Measurements from ENCODE around the gene PPP1R3E. TPM values are rescaled to one million over a fixed set of nuclear protein-coding genes. Genes with fewer than 3 reads are reported as not detected.

PPP1R3E gene
- total RNA-seq, 1 donor from 2014 or later, result 9.0 TPM

DNA sequence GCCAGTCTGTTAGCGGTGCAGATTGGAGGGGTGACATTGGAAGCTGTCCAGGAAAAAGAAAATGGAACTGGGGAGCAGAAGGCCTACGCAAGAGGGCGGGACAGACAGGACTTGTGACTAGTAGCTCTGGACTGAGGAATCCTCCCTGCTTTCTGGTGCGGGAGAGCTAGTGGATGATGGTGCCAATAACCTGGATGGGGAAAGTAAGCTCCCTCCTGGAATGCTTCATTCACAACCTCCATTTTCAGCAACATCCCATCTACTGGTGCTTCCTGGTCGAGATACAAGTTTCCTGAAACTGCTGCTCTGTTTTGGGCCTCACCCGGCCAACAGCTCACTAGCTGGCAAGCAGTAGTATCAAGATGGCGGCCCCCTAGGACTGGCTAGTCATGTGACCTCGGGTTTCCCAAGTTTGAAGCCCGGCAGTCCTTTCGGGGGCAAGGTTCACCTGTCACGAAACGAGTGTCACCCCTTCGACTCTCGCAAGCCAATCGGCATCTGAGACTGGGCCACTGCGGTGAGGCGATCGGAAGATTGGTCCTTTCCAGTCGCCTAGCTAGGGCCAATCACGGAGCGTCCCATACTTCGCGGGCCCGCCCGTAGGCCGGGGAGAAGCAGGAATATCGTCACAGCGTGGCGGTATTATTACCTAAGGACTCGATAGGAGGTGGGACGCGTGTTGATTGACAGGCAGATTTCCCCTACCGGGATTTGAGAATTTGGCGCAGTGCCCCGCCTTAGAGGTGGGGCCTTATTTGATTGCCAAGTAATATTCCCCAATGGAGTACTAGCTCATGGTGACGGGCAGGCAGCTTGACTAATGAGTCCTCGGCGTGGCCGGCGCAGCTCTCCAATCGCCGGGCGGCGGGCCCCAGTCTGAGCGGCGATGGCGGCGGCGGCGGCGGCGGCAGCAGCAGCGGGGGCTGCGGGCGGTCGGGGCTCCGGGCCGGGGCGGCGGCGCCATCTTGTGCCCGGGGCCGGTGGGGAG lies 18.2 kb upstream of the PPP1R3E start, which contains the start of gene PABPN1:
Gene PABPN1, plus strand, starts transcription at position 874 of the 988 bp plus-strand sequence. Its CDS starts 13 bp downstream, at position 887.
- intact Hi-C loops (cut with micrococcal nuclease), result no loop called here
- no peaks in the 10 kb centered on the region for H3K9me3 ChIP-seq (replicated peaks)

GRCh38 chr14:23319746-23320583 lies 17.3 kb upstream of the PPP1R3E start:
- Histone ChIP-seq H3K27me3 (ENCODE audit: low read depth) (no peaks in the 10 kb centered on the region), H3K4me3 (peak overlapping the region; percentile 97), H3K4me1 (peaks cover 36% of the 10 kb centered on the region), H3K36me3 (peaks cover 22% of the 10 kb centered on the region), H3K9me3 (replicated peaks) (no peaks in the 10 kb centered on the region), H3K27ac (replicated peaks) (peak overlapping the region; percentile 98)
- TF ChIP-seq, protein P1, sequence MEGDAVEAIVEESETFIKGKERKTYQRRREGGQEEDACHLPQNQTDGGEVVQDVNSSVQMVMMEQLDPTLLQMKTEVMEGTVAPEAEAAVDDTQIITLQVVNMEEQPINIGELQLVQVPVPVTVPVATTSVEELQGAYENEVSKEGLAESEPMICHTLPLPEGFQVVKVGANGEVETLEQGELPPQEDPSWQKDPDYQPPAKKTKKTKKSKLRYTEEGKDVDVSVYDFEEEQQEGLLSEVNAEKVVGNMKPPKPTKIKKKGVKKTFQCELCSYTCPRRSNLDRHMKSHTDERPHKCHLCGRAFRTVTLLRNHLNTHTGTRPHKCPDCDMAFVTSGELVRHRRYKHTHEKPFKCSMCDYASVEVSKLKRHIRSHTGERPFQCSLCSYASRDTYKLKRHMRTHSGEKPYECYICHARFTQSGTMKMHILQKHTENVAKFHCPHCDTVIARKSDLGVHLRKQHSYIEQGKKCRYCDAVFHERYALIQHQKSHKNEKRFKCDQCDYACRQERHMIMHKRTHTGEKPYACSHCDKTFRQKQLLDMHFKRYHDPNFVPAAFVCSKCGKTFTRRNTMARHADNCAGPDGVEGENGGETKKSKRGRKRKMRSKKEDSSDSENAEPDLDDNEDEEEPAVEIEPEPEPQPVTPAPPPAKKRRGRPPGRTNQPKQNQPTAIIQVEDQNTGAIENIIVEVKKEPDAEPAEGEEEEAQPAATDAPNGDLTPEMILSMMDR (IDR thresholded peaks at IDR 0.05; ENCODE audit: borderline replicate concordance), result no peak
- no peak for DNase-seq
- intact Hi-C loops (cut with micrococcal nuclease), result no loop called here

More for the DNA sequence above, 18.2 kb upstream of the PPP1R3E start, which contains the start of gene PABPN1:
- TF ChIP-seq, protein P1 (IDR thresholded peaks at IDR 0.05; ENCODE audit: borderline replicate concordance), result no peak
- H3K27ac ChIP-seq (replicated peaks), result peak within 1 kb of the TSS; percentile 98
- peaks cover 28% of the 10 kb centered on the region for H3K36me3 ChIP-seq
- H3K4me3 ChIP-seq, result peak within 1 kb of the TSS; percentile 97
- peak; percentile 98 for DNase-seq
- H3K27me3 ChIP-seq (ENCODE audit: low read depth), result no peaks in the 10 kb centered on the region
- peaks cover 36% of the 10 kb centered on the region for H3K4me1 ChIP-seq

DNA sequence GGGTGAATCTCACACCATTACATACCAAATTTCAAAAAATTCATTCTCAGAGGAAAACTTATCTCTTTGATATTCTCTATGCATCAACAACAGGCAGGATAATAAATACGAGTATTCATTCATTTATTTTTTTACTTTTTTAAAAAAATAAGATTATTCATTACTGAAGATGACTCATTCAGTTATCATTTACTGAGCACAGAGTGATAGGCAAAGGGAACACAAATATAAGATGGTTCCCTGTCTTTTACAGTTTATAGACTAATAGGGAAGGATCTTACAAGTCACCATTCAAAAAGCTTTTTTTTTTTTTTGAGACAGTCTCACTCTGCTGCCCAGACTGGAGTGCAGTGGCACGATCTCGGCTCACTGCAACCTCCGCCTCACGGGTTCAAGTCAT lies 13.6 kb upstream of the PPP1R3E start:
- peaks cover 6% of the 10 kb centered on the region for H3K4me1 ChIP-seq
- intact Hi-C loops (cut with micrococcal nuclease), result no loop called here
- no peak for DNase-seq
- peaks cover under 1% of the 10 kb centered on the region for H3K36me3 ChIP-seq
- no peak overlapping the region for H3K4me3 ChIP-seq
- no peak overlapping the region for H3K27ac ChIP-seq (replicated peaks)
- H3K27me3 ChIP-seq (ENCODE audit: low read depth), result no peaks in the 10 kb centered on the region
- no peaks in the 10 kb centered on the region for H3K9me3 ChIP-seq (replicated peaks)
- TF ChIP-seq, protein P1 (IDR thresholded peaks at IDR 0.05; ENCODE audit: borderline replicate concordance), result no peak

GRCh38 chr14:23310546-23310945 lies 7.9 kb upstream of the PPP1R3E start:
- intact Hi-C loops (cut with micrococcal nuclease), result no loop called here
- DNase-seq, result no peak

More at GRCh38 chr14:23310546-23310945, 7.9 kb upstream of the PPP1R3E start:
- Histone ChIP-seq H3K27ac (replicated peaks) (no peak overlapping the region), H3K36me3 (peaks cover 30% of the 10 kb centered on the region), H3K9me3 (replicated peaks) (no peaks in the 10 kb centered on the region), H3K4me1 (peaks cover 37% of the 10 kb centered on the region), H3K4me3 (no peak overlapping the region), H3K27me3 (ENCODE audit: low read depth) (no peaks in the 10 kb centered on the region)
- TF ChIP-seq, protein P1 (IDR thresholded peaks at IDR 0.05; ENCODE audit: borderline replicate concordance), result no peak
